T-helper 2 cell treated with Interferon-gamma antibody and Interleukin-4, amounts not matched to agents 5 μg/mL and 100 μg/mL, for 36 hours (primary cell): ENCODE data around the gene MGAT4C.

ENCODE experiments used
- DNase-seq: peaks from one replicate; pipeline ENCODE4 v3.0.0; 2021; ENCODE audit warnings: low spot score
- H3K27ac Mint-ChIP-seq: one replicate; pipeline ENCODE4 v1.8.0; 2021; ENCODE audit warnings: mild to moderate bottlenecking, mixed read lengths
- H3K27me3 Mint-ChIP-seq: one replicate; pipeline ENCODE4 v1.8.0; 2021; ENCODE audit warnings: low read depth, mixed read lengths
- H3K36me3 Mint-ChIP-seq: one replicate; pipeline ENCODE4 v1.8.0; 2021; ENCODE audit warnings: low read depth, mixed read lengths
- H3K4me1 Mint-ChIP-seq: one replicate; pipeline ENCODE4 v1.8.0; 2021; ENCODE audit warnings: low read depth, mixed read lengths
- H3K4me3 Mint-ChIP-seq: one replicate; pipeline ENCODE4 v1.8.0; 2022; ENCODE audit warnings: mild to moderate bottlenecking, moderate library complexity, mixed read lengths
- H3K9me3 Mint-ChIP-seq: one replicate; pipeline ENCODE4 v1.8.0; 2021; ENCODE audit warnings: mixed read lengths

Gene MGAT4C

DNA sequence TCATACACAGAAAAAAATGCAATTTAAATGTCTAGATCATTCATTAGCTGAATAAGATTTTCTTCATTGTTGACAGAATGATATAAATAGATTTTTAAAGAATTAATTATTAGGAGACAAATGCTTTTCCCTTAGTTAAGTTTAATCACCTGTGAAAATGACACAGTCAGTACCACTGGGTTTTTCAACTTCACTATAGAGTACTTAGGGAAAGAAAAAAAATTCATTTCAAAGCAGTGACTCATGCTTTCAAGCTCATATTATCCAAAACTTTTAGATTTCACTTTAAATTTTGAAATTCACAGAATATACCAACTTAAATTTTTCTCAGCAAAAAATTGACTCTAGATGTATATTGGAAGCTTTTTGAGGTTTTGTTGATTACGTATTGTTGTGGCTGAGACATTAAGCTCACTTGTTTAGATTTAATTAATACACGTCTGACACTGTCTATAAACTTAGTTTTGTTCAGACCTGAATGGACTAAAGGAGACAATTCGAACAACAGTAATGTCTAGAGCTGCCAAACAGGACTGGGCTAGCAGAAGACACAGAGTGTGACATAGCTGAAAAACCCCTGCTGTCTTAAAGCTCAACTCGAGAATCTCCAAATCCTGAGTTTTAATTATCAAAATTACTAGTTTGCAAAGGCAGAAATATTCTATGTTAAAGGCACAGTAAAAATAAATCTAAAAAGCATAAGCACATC, 1.6 kb downstream of the MGAT4C start:
- Mint-ChIP-seq H3K27me3 (no peaks in the 10 kb centered on the region), H3K9me3 (no peaks in the 10 kb centered on the region), H3K4me3 (no peak overlapping the region), H3K4me1 (no peaks in the 10 kb centered on the region), H3K27ac (no peak overlapping the region), H3K36me3 (no peaks in the 10 kb centered on the region)
- no peak for DNase-seq

DNA sequence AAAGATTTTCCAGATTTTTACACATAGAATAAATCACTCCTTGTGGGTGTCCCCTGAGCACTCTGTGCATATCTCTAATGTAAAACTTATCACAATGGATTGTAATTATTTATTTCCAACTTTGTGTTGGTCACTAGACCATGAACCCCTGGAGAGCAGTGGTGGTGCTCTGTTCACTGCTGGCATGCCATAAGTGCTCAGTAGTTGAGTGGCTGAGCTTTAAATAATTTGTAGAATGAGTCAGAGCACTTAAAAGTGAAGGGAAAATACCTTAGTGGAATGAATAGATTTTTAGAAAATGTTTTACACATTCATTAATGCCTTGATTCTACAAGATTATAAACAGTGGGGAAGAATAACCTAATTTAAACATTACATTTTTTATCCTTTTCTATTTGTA, 6.3 kb downstream of the MGAT4C start:
- Mint-ChIP-seq H3K4me1 (no peaks in the 10 kb centered on the region), H3K4me3 (no peak overlapping the region), H3K27me3 (no peaks in the 10 kb centered on the region), H3K36me3 (no peaks in the 10 kb centered on the region), H3K9me3 (no peaks in the 10 kb centered on the region), H3K27ac (no peak overlapping the region)
- DNase-seq: no peak

DNA sequence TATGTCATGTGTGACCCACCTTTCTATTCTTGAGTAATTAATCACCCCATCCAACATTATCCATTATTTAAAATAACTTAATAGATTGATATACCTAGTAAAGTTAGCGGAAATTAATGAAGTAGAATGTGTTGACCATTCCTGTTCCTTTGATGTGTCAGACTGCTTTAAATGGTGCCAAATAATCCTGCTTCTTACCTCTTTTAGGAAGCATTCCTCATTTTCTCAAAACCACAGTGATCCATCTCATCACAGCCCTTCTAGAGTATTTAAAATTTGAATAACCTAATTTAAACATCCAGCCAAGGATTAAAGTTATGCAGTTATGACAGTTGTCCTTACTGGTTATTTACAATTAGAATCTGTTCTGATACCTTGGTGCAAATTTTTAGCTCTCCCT, 6.9 kb downstream of the MGAT4C start:
- Mint-ChIP-seq H3K27ac (no peak overlapping the region), H3K27me3 (no peaks in the 10 kb centered on the region), H3K9me3 (no peaks in the 10 kb centered on the region), H3K36me3 (no peaks in the 10 kb centered on the region), H3K4me3 (no peak overlapping the region), H3K4me1 (no peaks in the 10 kb centered on the region)
- no peak for DNase-seq

DNA sequence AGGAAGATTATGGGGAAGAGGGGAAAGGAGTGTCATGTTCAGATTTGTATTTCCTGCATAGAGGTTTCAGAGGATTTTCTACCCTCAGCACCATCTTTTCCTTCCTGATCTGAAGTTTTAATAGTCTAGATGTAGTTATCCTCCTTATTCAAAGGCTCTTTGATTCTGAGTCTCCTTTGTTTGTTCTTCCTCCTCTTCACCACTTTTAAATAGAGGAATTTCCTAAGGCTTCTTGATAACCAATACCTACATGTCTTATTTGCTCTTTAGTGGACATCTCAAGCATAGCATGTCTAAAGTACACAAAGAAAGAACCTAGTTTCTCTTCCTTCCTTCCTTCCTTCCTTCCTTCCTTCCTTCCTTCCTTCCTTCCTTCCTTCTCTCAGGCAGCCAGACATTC, 8.3 kb downstream of the MGAT4C start:
- Mint-ChIP-seq H3K27me3 (no peaks in the 10 kb centered on the region), H3K9me3 (no peaks in the 10 kb centered on the region), H3K36me3 (no peaks in the 10 kb centered on the region), H3K4me1 (no peaks in the 10 kb centered on the region), H3K27ac (no peak overlapping the region), H3K4me3 (no peak overlapping the region)
- DNase-seq: no peak

DNA sequence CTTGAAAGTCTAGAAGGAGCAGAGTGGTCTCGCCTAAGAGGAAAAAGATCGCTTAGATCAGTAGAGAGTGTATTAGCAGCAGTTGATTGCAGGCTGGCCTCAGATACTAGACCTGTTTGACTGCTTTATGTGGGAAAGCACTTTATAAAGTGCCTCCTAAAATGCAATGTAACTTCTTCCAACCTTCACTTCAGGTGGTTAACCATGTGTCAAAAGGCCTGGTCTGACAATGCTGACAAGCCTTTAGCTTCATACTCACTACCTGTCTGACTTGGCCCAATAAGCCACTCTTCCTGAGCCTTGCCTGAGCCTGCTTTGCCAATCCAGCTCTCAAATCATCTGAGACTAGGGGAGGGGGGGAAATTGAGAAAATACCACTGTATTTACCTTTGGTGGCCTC, 14.6 kb downstream of the MGAT4C start:
- Mint-ChIP-seq H3K4me3 (no peak overlapping the region), H3K27me3 (no peaks in the 10 kb centered on the region), H3K4me1 (no peaks in the 10 kb centered on the region), H3K9me3 (no peaks in the 10 kb centered on the region), H3K27ac (no peak overlapping the region), H3K36me3 (no peaks in the 10 kb centered on the region)
- no peak for DNase-seq

DNA sequence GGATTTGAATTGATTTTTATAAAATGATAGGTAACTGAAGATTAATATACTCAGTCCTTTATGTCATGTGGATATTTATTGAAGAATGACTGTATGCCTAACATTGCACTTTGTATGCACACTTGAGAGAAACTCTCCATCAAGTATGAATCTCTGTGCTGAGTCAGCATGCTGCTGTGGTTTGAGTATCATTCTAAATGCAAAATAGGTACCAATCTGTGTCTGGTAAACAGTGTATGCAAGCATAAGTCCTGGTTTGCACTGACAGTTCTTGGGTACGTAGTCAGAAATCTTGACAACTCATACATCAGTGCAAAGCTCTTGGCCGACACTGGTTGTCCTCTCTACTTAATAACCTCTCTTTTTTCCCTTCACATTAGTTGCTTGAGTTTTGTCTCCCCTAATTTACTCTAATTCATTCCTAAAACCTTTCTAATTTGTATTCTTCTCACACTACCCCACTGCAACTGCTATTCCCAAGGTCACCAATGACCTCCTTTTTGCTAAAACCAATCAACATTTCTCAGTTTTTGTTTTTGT, 21.8 kb downstream of the MGAT4C start:
- no peak overlapping the region for H3K27ac Mint-ChIP-seq
- H3K9me3 Mint-ChIP-seq: no peaks in the 10 kb centered on the region
- H3K4me1 Mint-ChIP-seq: no peaks in the 10 kb centered on the region
- H3K4me3 Mint-ChIP-seq: no peak overlapping the region
- no peaks in the 10 kb centered on the region for H3K36me3 Mint-ChIP-seq
- no peak for DNase-seq
- no peaks in the 10 kb centered on the region for H3K27me3 Mint-ChIP-seq

DNA sequence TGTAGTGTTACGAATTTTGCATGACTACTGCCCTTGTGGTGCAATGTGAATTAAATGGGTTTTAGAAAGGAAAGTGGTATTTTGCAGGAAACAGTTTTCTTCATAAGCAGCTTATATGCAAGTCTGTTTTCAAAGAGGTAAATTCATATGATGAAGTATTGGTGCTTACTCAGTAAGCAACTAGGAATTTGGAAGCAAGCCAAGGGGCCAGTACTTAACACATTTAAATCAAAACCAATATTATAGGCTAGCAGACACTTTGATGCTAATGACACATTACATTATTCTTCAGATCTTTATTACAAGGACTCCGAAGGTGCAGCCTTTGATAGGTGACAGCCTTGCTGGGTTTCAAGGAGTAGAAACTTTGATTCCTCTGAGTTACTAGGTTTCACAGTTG, 23.1 kb downstream of the MGAT4C start:
- H3K9me3 Mint-ChIP-seq: no peaks in the 10 kb centered on the region
- no peaks in the 10 kb centered on the region for H3K36me3 Mint-ChIP-seq
- no peaks in the 10 kb centered on the region for H3K27me3 Mint-ChIP-seq
- no peak overlapping the region for H3K27ac Mint-ChIP-seq
- DNase-seq: no peak
- no peak overlapping the region for H3K4me3 Mint-ChIP-seq
- no peaks in the 10 kb centered on the region for H3K4me1 Mint-ChIP-seq

DNA sequence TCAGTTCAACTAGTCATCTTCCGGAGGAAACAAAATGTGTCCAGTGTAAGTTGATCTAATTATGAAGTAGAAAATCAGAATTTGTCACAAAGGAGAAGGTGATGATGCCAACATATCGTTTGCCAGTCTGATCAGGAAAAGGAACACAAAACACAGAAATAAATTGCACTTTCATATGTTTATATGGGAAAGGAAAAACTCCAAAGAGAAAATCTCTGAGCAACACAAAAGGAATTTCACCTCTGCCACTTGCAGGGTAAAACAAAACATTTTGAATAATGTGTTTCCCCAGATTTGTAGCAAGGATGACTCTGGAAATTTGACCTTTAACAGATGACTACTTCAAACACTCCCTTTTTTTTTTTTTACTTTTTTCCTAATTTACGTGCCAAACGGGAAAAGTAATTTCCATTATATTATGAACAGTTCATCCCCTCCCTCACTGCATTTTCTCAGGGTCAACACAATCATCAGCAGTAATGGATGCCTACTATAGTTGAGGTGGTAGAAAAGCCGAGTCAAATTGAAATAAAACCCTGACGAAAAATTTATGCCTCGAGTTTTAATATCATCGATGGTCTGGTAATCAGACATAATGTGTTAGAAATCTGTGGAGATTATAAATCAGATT, 25.6 kb downstream of the MGAT4C start:
- no peaks in the 10 kb centered on the region for H3K36me3 Mint-ChIP-seq
- peaks cover 6% of the 10 kb centered on the region for H3K9me3 Mint-ChIP-seq
- H3K4me3 Mint-ChIP-seq: no peak overlapping the region
- no peaks in the 10 kb centered on the region for H3K4me1 Mint-ChIP-seq
- H3K27me3 Mint-ChIP-seq: no peaks in the 10 kb centered on the region
- no peak overlapping the region for H3K27ac Mint-ChIP-seq
- no peak for DNase-seq

GRCh38 chr12:86229772-86230171, 26.4 kb downstream of the MGAT4C start:
- no peak overlapping the region for H3K4me3 Mint-ChIP-seq
- H3K27ac Mint-ChIP-seq: no peak overlapping the region
- peaks cover 6% of the 10 kb centered on the region for H3K9me3 Mint-ChIP-seq
- DNase-seq: no peak
- H3K4me1 Mint-ChIP-seq: no peaks in the 10 kb centered on the region
- H3K36me3 Mint-ChIP-seq: no peaks in the 10 kb centered on the region
- no peaks in the 10 kb centered on the region for H3K27me3 Mint-ChIP-seq

- Mint-ChIP-seq H3K4me1 (no peaks in the 10 kb centered on the region), H3K4me3 (no peak overlapping the region), H3K27ac (no peak overlapping the region)
Measured at GRCh38 chr12:86228656-86229055, 27.5 kb downstream of the MGAT4C start.

DNA sequence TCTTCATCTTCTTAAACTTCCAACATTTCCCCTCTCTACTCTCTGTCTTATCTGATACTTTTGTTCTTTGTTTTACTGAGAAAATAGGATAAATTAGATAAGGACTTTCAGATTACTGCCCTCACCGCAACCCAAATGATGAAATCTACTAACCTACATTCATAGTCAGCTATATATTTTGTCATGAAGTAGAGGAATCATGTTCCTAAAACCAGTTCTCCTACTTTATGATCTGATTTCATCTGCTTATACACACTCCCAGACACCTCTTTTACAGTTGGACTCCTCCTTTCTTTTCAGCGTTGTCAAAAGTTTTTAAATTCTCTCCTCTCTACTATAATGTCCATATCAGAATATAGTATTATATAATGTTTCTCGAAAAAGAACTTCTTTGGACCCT, 29.7 kb downstream of the MGAT4C start:
- H3K9me3 Mint-ChIP-seq: peaks cover 14% of the 10 kb centered on the region
- H3K4me1 Mint-ChIP-seq: no peaks in the 10 kb centered on the region
- no peaks in the 10 kb centered on the region for H3K36me3 Mint-ChIP-seq
- no peak overlapping the region for H3K27ac Mint-ChIP-seq
- no peak overlapping the region for H3K4me3 Mint-ChIP-seq
- no peak for DNase-seq
- no peaks in the 10 kb centered on the region for H3K27me3 Mint-ChIP-seq

More at GRCh38 chr12:86228656-86229055, 27.5 kb downstream of the MGAT4C start:
- no peaks in the 10 kb centered on the region for H3K27me3 Mint-ChIP-seq
- H3K36me3 Mint-ChIP-seq: no peaks in the 10 kb centered on the region
- no peak for DNase-seq
- H3K9me3 Mint-ChIP-seq: peaks cover 12% of the 10 kb centered on the region

- Mint-ChIP-seq H3K9me3 (peaks cover 8% of the 10 kb centered on the region), H3K4me3 (no peak overlapping the region), H3K27me3 (no peaks in the 10 kb centered on the region), H3K27ac (no peak overlapping the region), H3K4me1 (no peaks in the 10 kb centered on the region), H3K36me3 (no peaks in the 10 kb centered on the region)
- DNase-seq: no peak
Measured at GRCh38 chr12:86216591-86216990, 39.6 kb downstream of the MGAT4C start.

DNA sequence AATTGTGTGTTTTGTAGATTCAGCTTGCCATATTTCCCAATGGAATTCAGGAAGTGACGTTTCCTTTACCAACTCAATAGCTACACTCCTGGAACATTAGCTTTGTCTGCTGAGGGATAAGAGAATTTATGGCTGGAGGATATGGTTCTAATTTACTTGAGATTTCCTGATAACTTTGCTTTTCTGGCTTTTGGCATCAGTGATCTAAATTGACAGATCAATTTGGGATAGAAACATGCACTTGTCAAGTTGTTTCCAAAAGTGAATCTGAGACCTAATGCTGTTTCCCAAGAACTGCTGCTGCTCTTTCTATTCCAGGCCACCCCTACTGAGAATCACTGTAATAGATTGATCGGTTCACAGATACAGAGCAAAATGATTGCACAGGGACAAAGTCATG, 43.2 kb downstream of the MGAT4C start:
- Mint-ChIP-seq H3K27ac (no peak overlapping the region), H3K36me3 (no peaks in the 10 kb centered on the region), H3K4me3 (no peak overlapping the region), H3K4me1 (no peaks in the 10 kb centered on the region), H3K27me3 (no peaks in the 10 kb centered on the region), H3K9me3 (peaks cover 8% of the 10 kb centered on the region)
- no peak for DNase-seq

- Mint-ChIP-seq H3K4me3 (no peak overlapping the region), H3K9me3 (no peaks in the 10 kb centered on the region), H3K27ac (no peak overlapping the region), H3K36me3 (no peaks in the 10 kb centered on the region), H3K27me3 (no peaks in the 10 kb centered on the region), H3K4me1 (no peaks in the 10 kb centered on the region)
- DNase-seq: no peak
Measured at GRCh38 chr12:86198696-86199444, 57.3 kb downstream of the MGAT4C start.
